B cell (primary cell): ENCODE results near the gene L3MBTL4.

Experiments
- EZH2 ChIP-seq: IDR thresholded peaks from 2 replicates; pipeline ENCODE4 v1.6.1; 2012; ENCODE audit warnings: borderline replicate concordance, low read depth, mild to moderate bottlenecking, moderate library complexity, low read length; ENCODE audit not compliant: insufficient read depth, poor library complexity, severe bottlenecking
- TF ChIP-seq, protein P1 (sequence below): fragments of 200-600 bp; IDR thresholded peaks from one replicate; pipeline ENCODE4 v1.8.0; 2022; ENCODE audit warnings: antibody characterized with exemption, mild to moderate bottlenecking

DNA sequence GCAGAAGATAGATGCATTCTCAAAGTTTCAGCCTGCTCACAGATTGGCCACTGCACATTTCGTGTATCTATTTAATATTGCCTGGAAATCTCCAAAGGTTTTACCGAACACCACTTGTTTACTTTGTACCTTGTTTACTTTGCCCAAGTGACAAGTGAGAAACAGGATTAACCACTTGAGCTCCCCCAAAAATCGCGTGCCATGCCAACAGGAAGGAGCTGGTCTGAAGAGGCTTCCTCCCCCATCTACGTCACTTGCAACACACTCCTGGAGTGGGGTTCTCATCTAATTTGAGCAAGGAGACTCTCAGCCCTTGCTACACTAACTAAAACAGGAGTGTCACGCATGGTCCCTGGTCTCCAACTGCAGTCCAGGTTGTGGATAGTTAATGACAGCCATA is 306.9 kb downstream of the L3MBTL4 start:
- TF ChIP-seq, protein P1, sequence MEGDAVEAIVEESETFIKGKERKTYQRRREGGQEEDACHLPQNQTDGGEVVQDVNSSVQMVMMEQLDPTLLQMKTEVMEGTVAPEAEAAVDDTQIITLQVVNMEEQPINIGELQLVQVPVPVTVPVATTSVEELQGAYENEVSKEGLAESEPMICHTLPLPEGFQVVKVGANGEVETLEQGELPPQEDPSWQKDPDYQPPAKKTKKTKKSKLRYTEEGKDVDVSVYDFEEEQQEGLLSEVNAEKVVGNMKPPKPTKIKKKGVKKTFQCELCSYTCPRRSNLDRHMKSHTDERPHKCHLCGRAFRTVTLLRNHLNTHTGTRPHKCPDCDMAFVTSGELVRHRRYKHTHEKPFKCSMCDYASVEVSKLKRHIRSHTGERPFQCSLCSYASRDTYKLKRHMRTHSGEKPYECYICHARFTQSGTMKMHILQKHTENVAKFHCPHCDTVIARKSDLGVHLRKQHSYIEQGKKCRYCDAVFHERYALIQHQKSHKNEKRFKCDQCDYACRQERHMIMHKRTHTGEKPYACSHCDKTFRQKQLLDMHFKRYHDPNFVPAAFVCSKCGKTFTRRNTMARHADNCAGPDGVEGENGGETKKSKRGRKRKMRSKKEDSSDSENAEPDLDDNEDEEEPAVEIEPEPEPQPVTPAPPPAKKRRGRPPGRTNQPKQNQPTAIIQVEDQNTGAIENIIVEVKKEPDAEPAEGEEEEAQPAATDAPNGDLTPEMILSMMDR: no peak
- TF ChIP-seq EZH2: no peak
